GM19239 (cell line): Measurements from ENCODE around the gene PRDM9.
"Not testable (repeated sequence)": the region's sequence is repeated elsewhere in the genome, so short reads cannot be mapped to it uniquely, and the experiment has no call there.

Experiments used
- DNase-seq: peaks from one replicate; pipeline ENCODE4 v3.0.0; 2011; ENCODE audit warnings: low spot score; ENCODE audit not compliant: insufficient read length
- FAIRE-seq: peaks from 2 replicates; lab custom pipeline; 2011; peaks lifted over from hg19 to GRCh38; lab: Jason Lieb, UNC

PRDM9 gene

DNA sequence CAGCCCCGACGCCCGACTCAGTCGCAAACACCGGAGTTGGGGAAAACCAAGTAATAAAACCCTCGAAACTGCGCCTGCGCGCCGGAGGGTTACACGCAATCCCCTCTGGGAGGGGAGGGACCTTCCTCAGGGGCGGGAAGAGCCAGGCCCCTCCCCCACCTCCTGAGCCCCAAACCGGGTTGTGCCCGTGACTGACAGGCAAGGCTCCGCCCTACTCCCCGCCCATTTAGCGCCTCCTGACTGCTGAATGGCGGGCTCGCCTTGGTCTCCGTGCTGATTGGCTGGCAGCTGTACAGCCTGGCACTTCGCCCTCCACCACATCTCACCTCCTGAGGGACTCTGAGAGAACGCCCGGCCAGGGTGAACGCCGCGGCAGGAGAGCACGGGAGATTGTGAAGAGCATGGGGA is at the start of gene PRDM9:
Gene PRDM9 (plus strand): TSS at position 332 of the 408 bp plus-strand sequence. CDS start 1,425 bp downstream, outside the sequence.
- no peak for DNase-seq

DNA sequence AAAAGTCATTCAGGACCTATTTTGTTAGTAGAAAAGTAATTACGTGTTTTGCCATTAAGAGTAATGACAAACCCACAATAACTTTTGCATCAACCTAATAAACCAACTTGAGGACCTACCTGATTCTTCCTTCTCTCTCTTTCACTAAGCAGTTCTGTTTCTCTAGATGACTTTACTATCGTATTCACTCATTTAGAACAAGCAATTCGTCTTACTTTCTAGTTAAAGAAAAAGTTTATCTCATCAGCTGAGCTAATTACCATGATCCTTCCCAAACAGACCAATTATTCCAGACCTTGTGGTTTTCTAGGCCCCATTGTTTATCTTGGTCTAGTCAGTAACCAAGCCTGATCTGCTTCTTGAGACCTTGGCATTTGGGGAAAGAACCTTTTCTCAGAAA is 49.6 kb upstream of the PRDM9 start:
- no peak for DNase-seq
- no peak for FAIRE-seq

More for the DNA sequence above, at the start of gene PRDM9:
- no peak for FAIRE-seq

DNA sequence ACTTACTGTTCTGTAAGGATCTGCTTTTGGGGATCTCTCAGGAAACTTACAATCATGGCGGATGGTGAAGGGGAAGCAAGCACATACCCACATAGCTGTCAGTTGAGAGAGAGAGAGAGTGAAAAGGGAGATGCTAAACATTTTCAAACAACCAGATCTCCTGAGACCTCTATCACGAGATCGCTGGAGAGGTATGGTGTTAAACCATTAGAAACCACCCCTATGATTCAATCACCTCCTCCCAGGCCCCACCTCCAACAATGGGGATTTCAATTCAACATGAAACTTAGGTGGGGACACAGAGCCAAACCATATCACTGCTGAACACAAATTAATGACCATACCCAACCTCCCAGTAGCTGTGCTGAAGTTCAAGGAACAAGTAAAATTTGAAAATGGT is 48.2 kb upstream of the PRDM9 start:
- no peak for FAIRE-seq
- DNase-seq: no peak

DNA sequence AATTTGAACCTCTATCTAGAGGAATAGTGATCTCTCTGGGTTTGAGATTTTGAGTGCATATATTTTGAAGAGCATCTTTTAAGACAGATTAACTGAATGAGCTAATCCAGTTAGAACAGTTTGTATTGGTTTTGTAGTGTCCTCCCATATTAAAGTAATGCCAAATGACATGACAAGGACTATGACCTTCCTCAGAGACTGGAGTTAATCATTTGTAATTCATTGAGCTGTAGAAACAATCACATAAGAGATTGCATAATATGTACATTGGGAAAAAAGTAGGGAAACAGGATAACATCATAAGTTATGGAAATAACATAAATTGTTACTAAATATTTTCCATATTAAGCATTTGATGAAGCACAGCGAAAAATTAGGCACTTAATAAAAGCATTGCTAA is 45.8 kb upstream of the PRDM9 start:
- DNase-seq (no peak), FAIRE-seq (no peak)

DNA sequence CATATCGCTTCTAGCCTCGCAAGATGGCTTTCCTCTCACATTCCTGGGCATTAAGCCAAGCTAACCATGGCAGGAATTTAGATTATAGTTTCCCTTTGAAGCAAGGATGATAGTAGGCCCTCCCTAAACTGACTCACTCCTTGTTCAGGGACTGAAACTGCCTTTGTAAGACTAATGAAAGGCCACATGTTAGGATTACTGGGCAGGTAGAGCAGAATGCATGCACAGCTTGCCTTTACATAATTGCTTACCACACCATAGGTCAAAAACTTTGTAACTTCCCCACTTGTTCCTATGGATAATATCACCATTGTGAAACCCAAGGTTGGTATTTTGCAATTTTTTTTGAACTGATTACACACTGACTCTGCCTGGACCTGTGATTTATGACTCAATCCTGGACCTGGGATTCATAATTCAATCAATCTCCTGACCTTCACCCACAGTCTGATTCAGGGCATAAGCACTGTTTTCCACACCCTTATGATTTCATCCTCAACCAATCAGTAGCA is 41.0 kb upstream of the PRDM9 start:
- FAIRE-seq: no peak
- no peak for DNase-seq

DNA sequence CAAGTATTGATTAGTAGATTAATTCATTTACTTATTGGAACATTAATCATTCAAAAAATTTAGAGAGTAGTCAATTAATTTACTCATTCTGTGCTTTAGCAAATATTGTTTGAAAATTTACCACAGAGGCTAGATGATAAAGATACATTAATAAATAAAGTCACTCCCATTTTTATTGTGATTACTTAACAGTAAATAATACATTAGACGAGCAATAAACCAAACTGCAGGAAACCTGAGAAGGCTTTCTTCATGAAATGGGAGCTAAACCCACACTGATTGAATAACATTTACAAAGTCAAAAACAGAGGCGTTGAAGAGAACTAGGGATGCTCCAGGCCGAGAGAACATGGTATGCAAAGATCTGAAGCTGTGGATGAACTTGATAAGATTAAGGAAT is 38.8 kb upstream of the PRDM9 start:
- FAIRE-seq: no peak
- DNase-seq: no peak

DNA sequence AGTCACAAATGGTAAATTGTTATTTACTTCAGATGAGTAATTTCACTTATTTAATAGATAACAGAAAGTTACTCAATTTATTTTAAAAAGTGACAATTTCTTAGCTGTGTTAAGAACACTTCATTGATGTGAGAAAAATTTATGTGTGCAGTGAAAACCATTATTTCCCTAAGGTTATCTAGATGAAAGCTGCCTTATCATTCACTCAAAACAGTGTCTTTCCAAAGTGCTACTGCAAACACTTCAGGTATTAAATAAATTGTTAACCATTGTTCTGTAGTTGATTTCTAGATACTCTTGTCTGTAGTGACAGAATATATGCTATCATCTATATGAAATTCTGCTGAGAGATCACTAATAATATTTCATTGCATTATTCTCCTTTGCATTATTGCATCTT is 33.5 kb upstream of the PRDM9 start:
- FAIRE-seq (no peak), DNase-seq (no peak)

DNA sequence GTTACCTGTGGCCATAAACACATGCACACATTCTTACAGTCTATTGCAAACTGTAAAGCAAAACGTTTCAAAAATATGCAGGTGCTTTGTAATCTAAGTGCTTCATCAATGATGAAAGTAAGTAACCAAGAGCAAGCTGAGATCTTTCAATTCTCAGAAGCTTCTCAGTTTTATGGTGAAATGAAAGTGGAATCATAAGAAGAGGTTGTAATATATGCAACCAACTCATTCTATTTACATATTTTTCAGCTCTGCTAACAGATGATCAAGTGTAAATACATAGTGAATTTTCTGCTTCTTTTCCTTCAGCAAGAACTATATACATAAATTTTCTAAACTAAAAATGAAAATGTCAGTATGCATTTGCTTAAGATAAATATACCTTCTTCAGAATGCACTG is 33.1 kb upstream of the PRDM9 start:
- no peak for DNase-seq
- no peak for FAIRE-seq

DNA sequence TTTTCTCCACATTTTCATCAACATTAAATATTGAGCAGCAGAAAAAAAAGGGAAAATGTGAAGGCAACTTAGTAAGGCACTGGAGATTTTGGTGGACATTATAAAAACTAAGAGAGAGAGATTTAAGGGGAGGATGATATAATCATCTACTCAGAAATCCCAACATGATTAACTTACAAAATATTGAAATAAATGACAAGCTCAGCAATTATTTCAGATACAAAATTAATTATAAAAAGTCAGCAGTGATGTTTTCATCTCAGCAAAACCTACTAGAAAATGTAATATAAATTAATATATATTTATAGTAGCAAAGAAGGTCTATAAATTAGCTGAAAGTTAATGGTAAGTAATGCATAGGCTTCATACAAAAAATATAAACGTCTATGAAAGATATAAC is 30.8 kb upstream of the PRDM9 start:
- DNase-seq (no peak), FAIRE-seq (no peak)

DNA sequence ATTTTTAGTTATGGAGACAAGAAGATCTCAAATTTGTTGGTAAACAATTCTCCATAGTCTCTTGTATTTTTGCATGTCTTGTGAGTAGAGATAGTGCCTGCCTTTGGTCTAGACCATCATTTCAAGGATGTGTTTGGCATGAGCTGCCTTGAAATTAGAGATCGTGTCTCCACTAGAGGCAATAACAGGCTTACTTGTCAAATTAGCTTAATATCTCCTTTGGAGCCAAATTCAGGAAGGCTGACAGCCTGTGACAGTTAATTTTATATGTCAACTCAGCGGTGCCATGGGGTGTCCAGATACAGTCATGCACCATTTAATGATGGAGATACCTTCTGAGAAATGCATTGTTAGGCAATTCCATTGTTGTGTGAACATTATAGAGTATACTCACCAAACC is 24.8 kb upstream of the PRDM9 start:
- FAIRE-seq: no peak
- DNase-seq: no peak

DNA sequence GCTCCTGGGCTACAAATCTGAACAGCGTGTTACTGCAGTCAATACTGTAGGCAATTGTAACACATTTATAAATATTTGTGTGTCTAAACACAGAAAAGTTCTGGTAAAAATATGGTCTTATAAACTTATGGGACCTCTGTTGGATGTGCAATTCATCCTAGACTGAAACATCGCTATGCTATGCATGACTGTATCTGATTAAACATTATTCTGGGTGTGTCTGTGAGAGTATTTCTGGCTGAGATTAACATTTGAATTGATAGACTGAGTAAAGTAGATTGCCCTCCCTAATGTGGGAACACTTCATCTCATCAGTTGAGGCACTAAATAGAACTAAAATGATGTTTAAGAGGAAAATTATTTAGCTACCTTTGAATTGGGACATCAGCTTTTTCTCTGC is 24.3 kb upstream of the PRDM9 start:
- FAIRE-seq (no peak), DNase-seq (no peak)

DNA sequence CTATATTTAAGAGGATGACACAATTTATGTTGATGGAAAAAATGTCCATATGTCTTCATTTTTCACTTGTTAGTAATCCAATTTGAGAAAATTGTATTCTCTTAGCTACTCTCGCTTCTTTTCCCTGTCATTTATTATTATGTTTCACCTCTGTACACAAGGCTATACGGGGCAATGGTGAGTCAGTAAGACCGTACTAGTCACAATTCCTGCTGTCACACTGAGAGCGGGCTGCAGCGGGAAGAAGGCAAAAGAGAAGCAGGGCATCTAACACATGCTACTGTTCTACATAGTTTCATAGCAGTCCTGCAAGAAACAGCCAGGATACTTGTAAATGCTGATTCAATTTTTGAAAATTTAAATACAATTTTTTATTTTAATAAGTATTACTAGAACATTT is 23.3 kb upstream of the PRDM9 start:
- FAIRE-seq (no peak), DNase-seq (no peak)

DNA sequence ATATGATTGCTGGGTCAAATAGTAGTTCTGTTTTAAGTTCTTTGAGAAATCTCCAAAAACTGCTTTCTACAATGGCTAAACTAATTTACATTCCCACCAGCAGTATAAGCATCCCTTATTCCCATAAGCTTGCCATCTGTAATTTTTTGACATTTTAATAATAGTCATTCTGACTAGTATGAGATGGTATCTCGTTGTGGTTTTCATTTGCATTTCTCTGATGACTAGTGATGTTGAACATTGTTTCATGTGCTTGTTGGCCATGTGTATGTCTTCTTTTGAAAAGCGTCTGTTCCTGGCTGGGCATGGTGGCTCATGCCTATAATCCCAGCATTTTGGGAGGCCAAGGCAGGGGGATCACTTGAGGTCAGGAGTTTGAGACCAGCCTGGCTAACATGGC is 21.2 kb upstream of the PRDM9 start:
- FAIRE-seq, DNase-seq: not testable (repeated sequence)

DNA sequence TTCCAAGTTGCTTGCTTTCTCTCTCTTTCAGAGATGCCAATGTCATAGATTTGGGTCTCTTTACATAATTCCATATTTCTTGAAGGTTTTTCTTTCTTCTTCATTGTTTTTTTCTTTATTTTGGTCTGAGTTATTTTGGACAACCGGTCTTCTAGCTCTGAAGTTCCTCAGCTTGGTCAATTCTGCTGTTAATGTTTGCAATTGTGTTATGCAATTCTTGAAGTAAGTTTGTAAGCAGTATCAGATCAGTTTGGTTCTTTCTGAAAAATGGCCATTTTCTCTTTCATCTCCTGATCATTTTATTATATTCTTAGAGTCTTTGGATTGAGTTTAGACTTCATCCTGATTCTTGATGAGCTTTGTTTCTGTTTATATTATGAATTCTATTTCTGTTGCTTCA is 16.4 kb upstream of the PRDM9 start:
- no peak for FAIRE-seq
- no peak for DNase-seq

DNA sequence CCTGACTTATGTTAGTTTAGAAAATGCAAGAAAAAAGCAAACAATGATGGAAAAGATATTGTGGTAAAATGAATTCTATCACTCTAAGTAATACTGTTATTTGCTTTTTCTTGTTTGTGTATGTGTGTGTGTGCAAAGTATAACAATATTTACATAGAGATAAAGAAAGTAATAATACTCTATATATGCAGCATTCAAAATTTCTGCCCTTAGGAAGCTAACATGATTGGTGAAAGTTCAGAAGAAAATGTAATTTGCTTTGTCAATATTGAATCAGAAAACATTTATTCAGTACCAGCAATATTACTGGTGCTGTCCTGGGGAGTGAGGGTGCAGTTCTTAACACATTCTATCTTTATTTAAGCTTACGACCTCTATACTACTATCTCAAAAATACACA is 12.9 kb upstream of the PRDM9 start:
- no peak for FAIRE-seq
- DNase-seq: no peak

DNA sequence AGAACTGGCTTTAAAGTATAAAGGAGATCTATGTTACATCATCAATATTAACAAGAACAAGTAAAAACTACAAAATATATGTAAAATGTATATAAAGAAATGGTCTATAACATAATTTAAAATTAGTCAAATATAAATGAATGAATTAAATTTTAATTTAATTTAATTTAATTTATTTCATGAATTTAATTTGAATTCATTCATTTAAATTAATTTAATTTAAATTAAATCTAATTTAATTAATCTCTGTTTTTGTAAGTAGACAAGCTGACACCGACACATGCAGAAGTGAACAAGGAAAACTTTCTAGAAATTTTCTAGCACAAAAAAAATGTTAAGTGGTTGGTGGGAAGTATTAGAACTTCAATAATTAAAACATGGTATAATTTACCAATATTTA is 10.8 kb upstream of the PRDM9 start:
- DNase-seq (no peak), FAIRE-seq (no peak)

DNA sequence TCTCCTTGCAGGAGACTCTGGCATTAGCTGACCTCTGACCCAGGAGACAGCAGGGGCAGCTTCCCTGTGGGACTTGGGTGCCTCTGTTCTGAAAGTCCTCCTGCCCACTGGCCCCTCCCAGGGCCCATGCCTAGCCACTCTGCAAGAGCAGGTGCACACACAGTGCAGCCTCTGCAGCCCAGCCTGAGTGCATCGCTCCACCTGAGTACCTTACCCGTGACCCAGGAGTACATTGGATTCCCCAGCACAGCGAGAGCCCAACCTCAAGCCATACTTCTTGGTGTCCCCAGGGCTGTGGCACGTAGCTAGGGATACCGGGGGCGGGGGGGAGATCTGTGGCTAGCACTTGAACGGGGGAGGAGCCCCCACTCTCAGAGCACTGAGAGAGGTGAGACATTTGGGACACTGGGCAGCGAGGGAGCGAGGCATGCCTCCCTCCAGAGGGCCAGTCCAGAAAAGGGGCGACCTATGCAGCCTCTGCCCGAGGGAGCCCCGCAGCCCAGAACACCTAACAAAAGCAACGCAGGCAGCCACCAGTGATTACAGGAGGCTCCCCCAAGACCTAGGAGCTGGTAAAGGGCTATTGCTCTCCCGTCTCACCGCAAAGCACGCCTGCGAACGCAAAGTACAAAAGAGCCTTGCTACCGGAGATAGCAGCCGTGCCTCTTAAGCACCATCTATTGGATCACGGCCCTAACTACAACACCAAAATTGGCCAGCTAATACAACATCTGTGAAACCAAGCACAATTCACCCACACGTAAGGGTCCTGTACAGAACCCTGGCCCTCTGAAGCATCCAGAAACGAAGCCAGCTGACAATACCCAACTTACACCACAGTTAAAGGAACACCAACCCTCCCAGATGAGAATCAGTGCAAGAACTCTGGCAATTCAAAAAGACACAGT is 826 bp upstream of the PRDM9 start:
- DNase-seq (no peak), FAIRE-seq (no peak)

DNA sequence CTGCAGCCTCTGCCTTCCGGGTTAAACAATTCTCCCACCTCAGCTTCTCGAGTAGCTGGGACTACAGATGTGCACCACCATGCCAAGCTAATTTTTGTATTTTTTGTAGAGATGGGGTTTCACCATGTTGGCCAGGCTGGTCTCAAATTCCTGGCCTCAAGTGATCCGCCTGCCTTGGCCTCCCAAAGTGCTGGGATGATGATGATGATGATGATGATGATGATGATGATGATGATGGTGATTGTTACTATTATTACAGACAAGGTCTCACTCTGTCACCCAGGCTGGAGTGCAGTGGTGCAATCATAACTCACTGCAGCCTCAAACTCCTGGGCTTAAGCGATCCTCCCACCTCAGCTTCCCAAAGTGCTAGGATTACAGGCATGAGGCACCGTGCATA is 3.0 kb downstream of the PRDM9 start:
- DNase-seq, FAIRE-seq: not testable (repeated sequence)

DNA sequence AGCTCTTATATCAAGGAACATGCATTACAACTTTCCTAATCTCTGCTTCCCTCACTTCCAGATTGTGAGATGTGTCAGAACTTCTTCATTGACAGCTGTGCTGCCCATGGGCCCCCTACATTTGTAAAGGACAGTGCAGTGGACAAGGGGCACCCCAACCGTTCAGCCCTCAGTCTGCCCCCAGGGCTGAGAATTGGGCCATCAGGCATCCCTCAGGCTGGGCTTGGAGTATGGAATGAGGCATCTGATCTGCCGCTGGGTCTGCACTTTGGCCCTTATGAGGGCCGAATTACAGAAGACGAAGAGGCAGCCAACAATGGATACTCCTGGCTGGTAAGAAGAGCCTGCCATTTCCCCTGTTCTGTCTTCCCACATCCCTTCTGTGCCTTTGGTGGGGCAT is 15.1 kb downstream of the PRDM9 start:
- FAIRE-seq: no peak
- DNase-seq: no peak

DNA sequence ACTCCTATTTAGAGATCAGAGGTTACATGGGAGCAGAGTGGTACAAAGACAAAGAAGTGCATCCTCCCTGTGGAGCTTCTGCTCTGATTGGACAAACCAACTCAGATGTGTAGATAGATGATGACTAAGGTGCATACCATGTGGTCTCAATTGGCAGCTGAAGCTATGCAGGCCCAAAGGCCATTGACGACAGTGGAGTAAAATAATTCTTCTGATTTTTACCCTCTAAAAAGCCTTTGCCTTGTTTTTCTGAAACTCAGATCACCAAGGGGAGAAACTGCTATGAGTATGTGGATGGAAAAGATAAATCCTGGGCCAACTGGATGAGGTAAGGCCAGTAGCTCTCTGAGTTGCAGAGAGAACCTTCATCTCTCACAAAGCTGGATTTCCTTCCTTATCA is 15.6 kb downstream of the PRDM9 start:
- DNase-seq: no peak
- no peak for FAIRE-seq

DNA sequence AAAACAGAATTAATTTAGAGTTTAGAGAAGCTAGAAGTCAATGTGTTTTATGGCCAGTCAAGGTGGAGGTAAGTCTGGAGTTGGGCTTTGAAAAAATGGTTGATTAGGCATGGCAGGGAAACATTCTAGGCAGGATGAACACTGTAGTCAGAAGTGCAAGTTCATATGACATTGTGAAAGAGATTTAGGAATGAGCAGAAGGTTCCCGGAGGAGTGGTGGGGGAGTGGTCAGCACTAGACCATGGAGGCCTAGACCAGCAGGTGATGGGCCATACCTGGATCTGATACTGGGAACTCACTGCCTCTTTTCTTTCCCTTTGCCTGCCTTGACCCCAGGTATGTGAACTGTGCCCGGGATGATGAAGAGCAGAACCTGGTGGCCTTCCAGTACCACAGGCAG is 16.6 kb downstream of the PRDM9 start:
- DNase-seq (no peak), FAIRE-seq (no peak)

DNA sequence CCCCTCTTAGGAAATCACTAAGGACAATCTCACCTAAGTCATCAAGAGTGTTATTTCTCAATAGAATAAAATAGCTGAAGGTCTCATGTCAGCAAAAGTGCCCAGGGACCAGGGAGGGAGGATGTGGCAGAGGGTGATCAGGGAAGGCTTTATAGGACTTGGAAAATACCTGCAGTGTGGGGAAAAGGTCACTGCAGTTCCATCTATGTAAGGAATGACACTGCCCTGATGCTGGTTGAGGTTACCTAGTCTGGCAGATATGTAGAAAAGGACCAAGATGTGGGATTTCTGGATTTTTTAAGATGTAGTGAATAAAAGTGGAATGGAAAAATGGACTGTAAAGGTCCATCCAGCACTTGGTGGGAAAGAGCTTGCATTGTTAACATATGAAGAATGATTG is 18.3 kb downstream of the PRDM9 start:
- DNase-seq (no peak), FAIRE-seq (no peak)
